ENCODE results near the gene YWHAQ.

- TF ChIP-seq CTCF (IDR thresholded peaks at IDR 0.05) (no peak), EZH2 (IDR thresholded peaks at IDR 0.05) (peak; percentile 46)
These were observed 689 bp upstream of the YWHAQ start for GRCh38 chr2:9631553-9631819.

Measured in neural progenitor cell (in vitro differentiated cells).